ENCODE measurements around the gene PCNP.
"Not testable (repeated sequence)": the region's sequence is repeated elsewhere in the genome, so short reads cannot be mapped to it uniquely, and the experiment has no call there.

DNA sequence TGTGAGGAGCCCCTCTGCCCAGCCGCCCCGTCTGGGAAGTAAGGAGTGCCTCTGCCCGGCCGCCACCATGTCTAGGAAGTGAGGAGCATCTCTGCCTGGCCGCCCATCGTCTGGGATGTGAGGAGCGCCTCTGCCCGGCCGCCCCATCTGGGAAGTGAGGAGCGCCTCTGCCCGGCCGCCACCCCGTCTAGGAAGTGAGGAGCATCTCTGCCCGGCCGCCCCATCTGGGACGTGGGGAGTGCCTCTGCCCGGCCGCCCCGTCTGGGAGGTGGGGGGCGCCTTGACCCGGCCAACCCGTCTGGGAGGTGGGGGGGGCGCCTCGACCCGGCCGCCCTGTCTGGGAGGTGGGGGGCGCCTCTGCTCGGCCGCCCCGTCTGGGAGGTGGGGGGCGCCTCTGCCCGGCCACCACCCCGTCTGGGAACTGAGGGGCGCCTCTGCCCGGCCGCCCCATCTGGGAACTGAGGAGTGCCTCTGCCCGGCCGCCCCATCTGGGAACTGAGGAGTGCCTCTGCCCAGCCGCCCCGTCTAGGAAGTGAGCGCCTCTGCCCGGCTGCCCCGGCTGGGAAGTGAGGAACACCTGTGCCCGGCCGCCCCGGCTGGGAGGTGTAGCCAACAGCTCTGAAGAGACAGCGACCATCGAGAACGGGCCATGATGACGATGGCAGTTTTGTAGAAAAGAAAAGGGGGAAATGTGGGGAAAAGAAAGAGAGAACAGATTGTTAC lies 22.5 kb upstream of the PCNP start:
- TF ChIP-seq EZH2 (IDR thresholded peaks at IDR 0.05; ENCODE audit: insufficient read depth, poor library complexity, severe bottlenecking); EZH2phosphoT487 (IDR thresholded peaks at IDR 0.05; ENCODE audit: insufficient read depth, low read depth): not testable (repeated sequence)

Data from GM23248 (cell line).